ENCODE data around the gene LPP. TPM values are rescaled to one million over a fixed set of nuclear protein-coding genes. Genes with fewer than 3 reads are reported as not detected.

Gene LPP
- total RNA-seq, 1 donor from 2014 or later: 1,791 TPM

GRCh38 chr3:188108703-188109412 lies 45.1 kb upstream of the LPP start:
- no peaks in the 10 kb centered on the region for H3K4me1 ChIP-seq
- intact Hi-C loops (cut with DNase I): no loop called here
- no peaks in the 10 kb centered on the region for H3K27me3 ChIP-seq
- no peak overlapping the region for H3K4me3 ChIP-seq
- DNase-seq (ENCODE audit: low spot score in 2 of 2): no peak
- H3K36me3 ChIP-seq: no peaks in the 10 kb centered on the region
- no peaks in the 10 kb centered on the region for H3K9me3 ChIP-seq
- no peak overlapping the region for H3K27ac ChIP-seq
- no peak for TF ChIP-seq CTCF (IDR thresholded peaks at IDR 0.05)

- no peak overlapping the region for H3K27ac ChIP-seq
- intact Hi-C loops (cut with DNase I): no loop called here
Observed at GRCh38 chr3:188111002-188111584, 42.9 kb upstream of the LPP start.

GRCh38 chr3:188113756-188114155 lies 40.2 kb upstream of the LPP start:
- no peak for TF ChIP-seq CTCF (IDR thresholded peaks at IDR 0.05)
- H3K27me3 ChIP-seq: no peaks in the 10 kb centered on the region

More at GRCh38 chr3:188111002-188111584, 42.9 kb upstream of the LPP start:
- DNase-seq (ENCODE audit: low spot score in 2 of 2): no peak
- no peaks in the 10 kb centered on the region for H3K36me3 ChIP-seq
- H3K4me3 ChIP-seq: no peak overlapping the region
- no peaks in the 10 kb centered on the region for H3K4me1 ChIP-seq
- H3K27me3 ChIP-seq: no peaks in the 10 kb centered on the region
- no peak for TF ChIP-seq CTCF (IDR thresholded peaks at IDR 0.05)
- no peaks in the 10 kb centered on the region for H3K9me3 ChIP-seq

GRCh38 chr3:188119846-188120245 lies 34.1 kb upstream of the LPP start:
- Histone ChIP-seq H3K9me3 (no peaks in the 10 kb centered on the region), H3K36me3 (no peaks in the 10 kb centered on the region), H3K4me1 (no peaks in the 10 kb centered on the region), H3K27me3 (no peaks in the 10 kb centered on the region), H3K27ac (no peak overlapping the region), H3K4me3 (no peak overlapping the region)
- no peak for DNase-seq (ENCODE audit: low spot score in 2 of 2)
- intact Hi-C loops (cut with DNase I): no loop called here
- TF ChIP-seq CTCF (IDR thresholded peaks at IDR 0.05): no peak

More at GRCh38 chr3:188113756-188114155, 40.2 kb upstream of the LPP start:
- no peak for DNase-seq (ENCODE audit: low spot score in 2 of 2)
- Histone ChIP-seq H3K36me3 (no peaks in the 10 kb centered on the region), H3K27ac (no peak overlapping the region), H3K4me3 (no peak overlapping the region), H3K4me1 (no peaks in the 10 kb centered on the region), H3K9me3 (no peaks in the 10 kb centered on the region)
- intact Hi-C loops (cut with DNase I): no loop called here

- Histone ChIP-seq H3K27ac (no peak overlapping the region), H3K4me1 (peaks cover 0 to 3% of the 10 kb centered on the region in 2 donors), H3K36me3 (no peaks in the 10 kb centered on the region), H3K9me3 (no peaks in the 10 kb centered on the region), H3K27me3 (no peaks in the 10 kb centered on the region), H3K4me3 (no peak overlapping the region)
- intact Hi-C loops (cut with DNase I): no loop called here
- TF ChIP-seq CTCF (IDR thresholded peaks at IDR 0.05): no peak
- no peak for DNase-seq (ENCODE audit: low spot score in 2 of 2)
Observed at GRCh38 chr3:188122571-188123169, 31.3 kb upstream of the LPP start.
